Activated CD8-positive, alpha-beta T cell treated with anti-CD3 and anti-CD28 coated beads for 36 hours (primary cell): ENCODE measurements around the gene ITGB1BP1. TPM values are rescaled to one million over a fixed set of nuclear protein-coding genes. Genes with fewer than 3 reads are reported as not detected.

Source experiments
- ATAC-seq: fragments of 200-7000 bp; cut with Tn5 transposase; one replicate; pipeline ENCODE4 v1.10.0; 2021; ENCODE audit warnings: mild to moderate bottlenecking, moderate library complexity
- CTCF ChIA-PET: fragments of 350-600 bp; sonication (Branson Sonifier 250); formaldehyde crosslinking; loops from one replicate; lab custom pipeline; 2021; ENCODE audit warnings: antibody characterized with exemption; lab: Charles Lee
- POLR2A ChIA-PET: fragments of 350-600 bp; sonication (Branson Sonifier 250); formaldehyde crosslinking; loops from one replicate; lab custom pipeline; 2021; ENCODE audit warnings: antibody characterized with exemption; lab: Charles Lee
- DNase-seq: peaks from one replicate; pipeline ENCODE4 v3.0.0-alpha.2; 2020
- H3K27ac Mint-ChIP-seq: one replicate; pipeline ENCODE4 v1.8.0; 2021; ENCODE audit warnings: mild to moderate bottlenecking, mixed read lengths
- H3K27me3 Mint-ChIP-seq: one replicate; pipeline ENCODE4 v1.8.0; 2021; ENCODE audit warnings: mixed read lengths
- H3K36me3 Mint-ChIP-seq: one replicate; pipeline ENCODE4 v1.8.0; 2021; ENCODE audit warnings: low read depth, mixed read lengths
- H3K4me1 Mint-ChIP-seq: one replicate; pipeline ENCODE4 v1.8.0; 2021; ENCODE audit warnings: low read depth, mixed read lengths
- H3K4me3 Mint-ChIP-seq: one replicate; pipeline ENCODE4 v1.8.0; 2021; ENCODE audit warnings: mild to moderate bottlenecking, moderate library complexity, mixed read lengths
- H3K9me3 Mint-ChIP-seq: one replicate; pipeline ENCODE4 v1.8.0; 2021; ENCODE audit warnings: mixed read lengths
- intact Hi-C: fragments of 100-400 bp; cut with micrococcal nuclease; formaldehyde crosslinking; loops from one replicate; pipeline ENCODE4 v1.10.0; 2022
- total RNA-seq, 2 experiments: library from RNA; stranded (reverse); gene quantifications; one replicate each; pipeline ENCODE4 v1.2.3, GENCODE V29; 2021
- TF ChIP-seq, protein P1 (sequence below): fragments of 200-600 bp; IDR thresholded peaks from one replicate; pipeline ENCODE4 v1.8.0; 2022; ENCODE audit warnings: antibody characterized with exemption, mild to moderate bottlenecking

ITGB1BP1 gene, protein sequence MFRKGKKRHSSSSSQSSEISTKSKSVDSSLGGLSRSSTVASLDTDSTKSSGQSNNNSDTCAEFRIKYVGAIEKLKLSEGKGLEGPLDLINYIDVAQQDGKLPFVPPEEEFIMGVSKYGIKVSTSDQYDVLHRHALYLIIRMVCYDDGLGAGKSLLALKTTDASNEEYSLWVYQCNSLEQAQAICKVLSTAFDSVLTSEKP
- 100 to 1,000 TPM; 111 to 117 TPM for total RNA-seq

DNA sequence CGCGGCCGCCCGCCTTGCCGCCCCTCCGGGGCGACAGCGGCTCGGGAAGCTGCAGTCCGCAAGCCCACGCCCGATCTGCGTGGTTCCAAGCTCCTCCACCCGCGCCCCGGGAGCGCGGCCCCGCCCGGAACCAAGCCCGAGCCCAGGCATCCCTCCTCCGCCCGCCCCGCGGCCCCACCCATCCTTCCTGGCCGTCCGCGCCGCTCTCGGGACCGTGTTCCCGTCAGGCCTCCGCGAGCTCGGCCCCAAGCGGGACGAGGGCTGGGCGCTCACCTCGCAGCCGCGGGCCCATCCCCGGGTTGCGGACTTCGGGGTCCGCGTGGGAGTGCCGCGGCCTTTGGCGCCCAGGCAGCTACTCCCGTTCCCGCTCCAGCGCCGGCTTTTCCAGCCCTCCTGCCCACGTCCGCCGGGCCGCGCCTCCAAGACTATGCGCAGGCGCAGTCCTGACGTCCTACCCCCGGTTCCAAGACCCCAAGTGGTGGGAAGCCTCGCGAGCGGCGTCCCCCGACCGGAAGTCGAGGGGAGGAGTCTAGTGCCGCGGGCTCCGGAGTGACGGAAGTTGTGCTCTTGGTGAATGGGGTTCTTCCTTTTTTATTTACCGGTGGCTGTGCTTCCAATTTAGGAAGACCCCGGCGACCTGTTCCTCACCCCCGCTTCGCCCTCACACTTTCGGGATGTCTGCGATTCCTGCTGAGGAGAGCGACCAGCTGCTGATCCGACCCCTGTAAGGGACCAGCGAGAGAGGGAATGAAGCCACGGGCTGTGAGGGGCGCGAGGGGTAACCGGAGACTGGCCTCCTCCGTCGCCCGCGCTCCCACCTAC lies at the start of gene ITGB1BP1, which contains the start of gene CPSF3:
TSS of gene ITGB1BP1 (minus strand) at position 429 of the 822 bp plus-strand sequence. CDS start 4,831 bp downstream, outside the sequence.
TSS of gene CPSF3 (plus strand) at position 555 of the 822 bp plus-strand sequence. CDS start at position 675, 120 bp downstream.
- ChIA-PET CTCF (no interaction called here), POLR2A (interaction anchor here (0.6 to 2.5 kb wide), 8 partner anchors 10 to 487 kb away, joined by 3 to 19 read pairs (median 3); partner anchors contain the start of gene IAH1)
- H3K27me3 Mint-ChIP-seq, result no peaks in the 10 kb centered on the region
- peaks cover 18% of the 10 kb centered on the region for H3K36me3 Mint-ChIP-seq
- ATAC-seq, result peak; percentile 92
- DNase-seq, result peak; percentile 97
- H3K9me3 Mint-ChIP-seq, result no peaks in the 10 kb centered on the region
- TF ChIP-seq, protein P1, sequence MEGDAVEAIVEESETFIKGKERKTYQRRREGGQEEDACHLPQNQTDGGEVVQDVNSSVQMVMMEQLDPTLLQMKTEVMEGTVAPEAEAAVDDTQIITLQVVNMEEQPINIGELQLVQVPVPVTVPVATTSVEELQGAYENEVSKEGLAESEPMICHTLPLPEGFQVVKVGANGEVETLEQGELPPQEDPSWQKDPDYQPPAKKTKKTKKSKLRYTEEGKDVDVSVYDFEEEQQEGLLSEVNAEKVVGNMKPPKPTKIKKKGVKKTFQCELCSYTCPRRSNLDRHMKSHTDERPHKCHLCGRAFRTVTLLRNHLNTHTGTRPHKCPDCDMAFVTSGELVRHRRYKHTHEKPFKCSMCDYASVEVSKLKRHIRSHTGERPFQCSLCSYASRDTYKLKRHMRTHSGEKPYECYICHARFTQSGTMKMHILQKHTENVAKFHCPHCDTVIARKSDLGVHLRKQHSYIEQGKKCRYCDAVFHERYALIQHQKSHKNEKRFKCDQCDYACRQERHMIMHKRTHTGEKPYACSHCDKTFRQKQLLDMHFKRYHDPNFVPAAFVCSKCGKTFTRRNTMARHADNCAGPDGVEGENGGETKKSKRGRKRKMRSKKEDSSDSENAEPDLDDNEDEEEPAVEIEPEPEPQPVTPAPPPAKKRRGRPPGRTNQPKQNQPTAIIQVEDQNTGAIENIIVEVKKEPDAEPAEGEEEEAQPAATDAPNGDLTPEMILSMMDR, result no peak
- peak within 1 kb of the TSS; percentile 93 for H3K27ac Mint-ChIP-seq
- no peak within 1 kb of the TSS for H3K4me3 Mint-ChIP-seq
- intact Hi-C loops, result no loop called here
- H3K4me1 Mint-ChIP-seq, result peaks cover 31% of the 10 kb centered on the region

DNA sequence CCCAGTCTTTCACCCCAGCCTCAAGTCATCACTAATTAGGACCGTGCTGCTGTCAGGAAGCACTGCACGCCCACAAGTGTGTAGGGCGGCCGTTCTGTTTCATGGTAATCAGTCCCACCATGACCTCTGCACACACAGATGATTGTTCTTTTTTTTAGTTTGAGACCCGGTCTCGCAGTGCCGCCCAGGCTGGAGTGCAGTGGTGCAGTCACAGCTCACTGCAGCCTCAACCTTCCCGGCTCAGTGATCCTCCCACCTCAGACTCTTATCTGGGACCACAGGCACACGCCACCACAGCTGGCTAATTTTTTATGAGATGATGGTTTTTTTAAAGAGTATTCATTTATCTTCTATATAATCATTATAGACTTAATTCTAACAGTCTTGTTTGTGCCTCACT lies 49.2 kb upstream of the ITGB1BP1 start:
- H3K4me1 Mint-ChIP-seq, result peaks cover 26% of the 10 kb centered on the region
- H3K27ac Mint-ChIP-seq, result no peak overlapping the region
- DNase-seq (no peak), ATAC-seq (no peak)
- intact Hi-C loops, result loop anchor here (5.0 kb wide), 1 partner anchor 80 kb away; no protein-coding TSS in a partner anchor
- peaks cover 39% of the 10 kb centered on the region for H3K36me3 Mint-ChIP-seq
- H3K4me3 Mint-ChIP-seq, result no peak overlapping the region
- CTCF ChIA-PET, result no interaction called here
- no peaks in the 10 kb centered on the region for H3K27me3 Mint-ChIP-seq
- TF ChIP-seq, protein P1, result no peak
- H3K9me3 Mint-ChIP-seq, result no peaks in the 10 kb centered on the region
- POLR2A ChIA-PET, result interaction anchor here (1.3 to 1.4 kb wide), 2 partner anchors 23 to 83 kb away, joined by 3 to 9 read pairs; partner anchors contain the start of gene ADAM17

DNA sequence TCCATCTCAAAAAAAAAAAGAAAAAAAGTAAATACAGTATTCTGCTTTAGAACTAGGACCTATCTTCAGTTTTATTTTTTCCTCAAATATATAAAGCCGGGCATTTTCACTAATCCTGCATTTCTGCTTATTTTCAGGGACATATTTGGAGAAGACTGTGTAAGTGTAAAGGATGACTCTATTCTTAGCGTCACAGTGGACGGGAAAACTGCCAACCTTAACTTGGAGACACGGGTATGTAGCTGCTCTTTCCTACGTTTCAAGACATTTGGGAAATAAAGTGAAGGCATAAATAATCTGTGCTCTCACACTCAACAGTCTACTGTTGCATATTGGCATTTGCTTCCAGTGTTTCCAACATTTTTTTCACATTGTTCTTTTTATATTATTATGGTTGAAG lies 47.9 kb upstream of the ITGB1BP1 start:
- no peak for DNase-seq

DNA sequence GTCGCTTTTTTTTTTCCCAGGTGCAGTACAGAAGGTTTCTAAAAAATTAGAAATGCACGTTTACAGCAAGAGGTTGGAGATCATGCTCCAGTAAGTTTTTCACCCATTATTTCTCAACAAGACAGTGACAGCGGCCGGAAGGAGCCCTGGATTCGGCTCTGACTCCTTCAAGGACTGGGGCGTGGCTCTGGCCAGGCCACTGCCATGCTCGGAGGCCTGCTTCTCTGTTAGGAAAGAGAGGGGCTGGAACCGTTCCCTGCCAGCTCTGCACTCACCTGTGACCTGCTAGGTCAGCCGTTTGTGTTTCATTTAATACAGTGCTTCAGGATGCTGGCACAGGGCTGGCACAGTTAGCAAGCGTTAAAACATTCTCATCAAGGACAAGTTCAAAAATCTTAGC lies 44.4 kb upstream of the ITGB1BP1 start:
- intact Hi-C loops, result no loop called here
- H3K36me3 Mint-ChIP-seq, result peaks cover 28% of the 10 kb centered on the region

More for the DNA sequence above, 47.9 kb upstream of the ITGB1BP1 start:
- no peak for ATAC-seq
- no peak overlapping the region for H3K27ac Mint-ChIP-seq
- TF ChIP-seq, protein P1, result no peak
- ChIA-PET CTCF (no interaction called here), POLR2A (no interaction called here)
- H3K4me1 Mint-ChIP-seq, result peaks cover 13% of the 10 kb centered on the region
- intact Hi-C loops, result loop anchor here (5.0 kb wide), 1 partner anchor 81 kb away; no protein-coding TSS in a partner anchor
- H3K4me3 Mint-ChIP-seq, result no peak overlapping the region
- no peaks in the 10 kb centered on the region for H3K27me3 Mint-ChIP-seq
- H3K9me3 Mint-ChIP-seq, result no peaks in the 10 kb centered on the region
- H3K36me3 Mint-ChIP-seq, result peaks cover 35% of the 10 kb centered on the region

More for the DNA sequence above, 44.4 kb upstream of the ITGB1BP1 start:
- DNase-seq (no peak), ATAC-seq (no peak)
- H3K4me3 Mint-ChIP-seq, result no peak overlapping the region
- no peak overlapping the region for H3K27ac Mint-ChIP-seq
- H3K9me3 Mint-ChIP-seq, result no peaks in the 10 kb centered on the region
- no peaks in the 10 kb centered on the region for H3K27me3 Mint-ChIP-seq
- TF ChIP-seq, protein P1, result no peak
- POLR2A ChIA-PET, result interaction anchor here (1.0 kb wide), 1 partner anchor 46 kb away, joined by 3 read pairs; no protein-coding TSS in a partner anchor
- peaks cover 12% of the 10 kb centered on the region for H3K4me1 Mint-ChIP-seq
- CTCF ChIA-PET, result no interaction called here
